DMS79 treated with DMSO at 0.1 percent for 48 hours (cell line): ENCODE data around the gene NLRP6.
"Not testable (repeated sequence)": the region's sequence is repeated elsewhere in the genome, so short reads cannot be mapped to it uniquely, and the experiment has no call there.

Source experiments
- DNase-seq: peaks from one replicate; lab custom pipeline; 2025; lab: John Stamatoyannopoulos, UW

The NLRP6 gene

GRCh38 chr11:325796-326591, 47.8 kb downstream of the NLRP6 start:
- no peak for DNase-seq

GRCh38 chr11:326592-326841, 48.3 kb downstream of the NLRP6 start:
- no peak for DNase-seq

- DNase-seq, result no peak
These were observed 48.8 kb downstream of the NLRP6 start for GRCh38 chr11:326842-327580.

GRCh38 chr11:327581-327923, 49.3 kb downstream of the NLRP6 start:
- no peak for DNase-seq

- no peak for DNase-seq
These were observed 49.8 kb downstream of the NLRP6 start for GRCh38 chr11:328012-328411.

- not testable (repeated sequence) for DNase-seq
These were observed 50.4 kb downstream of the NLRP6 start for GRCh38 chr11:328516-329100.

- no peak for DNase-seq
These were observed 51.7 kb downstream of the NLRP6 start for GRCh38 chr11:329886-330253.

GRCh38 chr11:330307-330693, 52.1 kb downstream of the NLRP6 start:
- DNase-seq, result no peak

GRCh38 chr11:330694-331357, 52.6 kb downstream of the NLRP6 start:
- no peak for DNase-seq

GRCh38 chr11:331358-332060, 53.3 kb downstream of the NLRP6 start:
- DNase-seq, result no peak

GRCh38 chr11:332651-333480, 54.7 kb downstream of the NLRP6 start:
- DNase-seq, result no peak

GRCh38 chr11:333616-334263, 55.5 kb downstream of the NLRP6 start:
- DNase-seq, result not testable (repeated sequence)

GRCh38 chr11:334264-334994, 56.2 kb downstream of the NLRP6 start:
- DNase-seq, result no peak
